Activated CD8-positive, alpha-beta T cell treated with anti-CD3 and anti-CD28 coated beads for 36 hours (primary cell): Measurements from ENCODE around the gene LRP3. TPM values are rescaled to one million over a fixed set of nuclear protein-coding genes. Genes with fewer than 3 reads are reported as not detected.

Experiments
- ATAC-seq: fragments of 200-7000 bp; cut with Tn5 transposase; one replicate; pipeline ENCODE4 v1.10.0; 2021; ENCODE audit warnings: mild to moderate bottlenecking, moderate library complexity
- CTCF ChIA-PET: fragments of 350-600 bp; sonication (Branson Sonifier 250); formaldehyde crosslinking; loops from one replicate; lab custom pipeline; 2021; ENCODE audit warnings: antibody characterized with exemption; lab: Charles Lee
- POLR2A ChIA-PET: fragments of 350-600 bp; sonication (Branson Sonifier 250); formaldehyde crosslinking; loops from one replicate; lab custom pipeline; 2021; ENCODE audit warnings: antibody characterized with exemption; lab: Charles Lee
- DNase-seq: peaks from one replicate; pipeline ENCODE4 v3.0.0-alpha.2; 2020
- H3K27ac Mint-ChIP-seq: one replicate; pipeline ENCODE4 v1.8.0; 2021; ENCODE audit warnings: mild to moderate bottlenecking, mixed read lengths
- H3K27me3 Mint-ChIP-seq: one replicate; pipeline ENCODE4 v1.8.0; 2021; ENCODE audit warnings: mixed read lengths
- H3K36me3 Mint-ChIP-seq: one replicate; pipeline ENCODE4 v1.8.0; 2021; ENCODE audit warnings: low read depth, mixed read lengths
- H3K4me1 Mint-ChIP-seq: one replicate; pipeline ENCODE4 v1.8.0; 2021; ENCODE audit warnings: low read depth, mixed read lengths
- H3K4me3 Mint-ChIP-seq: one replicate; pipeline ENCODE4 v1.8.0; 2021; ENCODE audit warnings: mild to moderate bottlenecking, moderate library complexity, mixed read lengths
- H3K9me3 Mint-ChIP-seq: one replicate; pipeline ENCODE4 v1.8.0; 2021; ENCODE audit warnings: mixed read lengths
- intact Hi-C: fragments of 100-400 bp; cut with micrococcal nuclease; formaldehyde crosslinking; loops from one replicate; pipeline ENCODE4 v1.10.0; 2022
- total RNA-seq, 2 experiments: library from RNA; stranded (reverse); gene quantifications; one replicate each; pipeline ENCODE4 v1.2.3, GENCODE V29; 2021
- TF ChIP-seq, protein P1 (sequence below): fragments of 200-600 bp; IDR thresholded peaks from one replicate; pipeline ENCODE4 v1.8.0; 2022; ENCODE audit warnings: antibody characterized with exemption, mild to moderate bottlenecking

Gene LRP3
- total RNA-seq, 2 experiments from 2014 or later, result 0.27 to 0.31 TPM

GRCh38 chr19:33212436-33213172 lies 18.5 kb downstream of the LRP3 start:
- intact Hi-C loops, result no loop called here
- H3K9me3 Mint-ChIP-seq, result no peaks in the 10 kb centered on the region
- no peaks in the 10 kb centered on the region for H3K27me3 Mint-ChIP-seq
- CTCF ChIA-PET, result no interaction called here
- ATAC-seq (no peak), DNase-seq (no peak)
- POLR2A ChIA-PET, result no interaction called here
- H3K27ac Mint-ChIP-seq, result no peak overlapping the region
- H3K4me3 Mint-ChIP-seq, result no peak overlapping the region
- H3K36me3 Mint-ChIP-seq, result no peaks in the 10 kb centered on the region
- TF ChIP-seq, protein P1, sequence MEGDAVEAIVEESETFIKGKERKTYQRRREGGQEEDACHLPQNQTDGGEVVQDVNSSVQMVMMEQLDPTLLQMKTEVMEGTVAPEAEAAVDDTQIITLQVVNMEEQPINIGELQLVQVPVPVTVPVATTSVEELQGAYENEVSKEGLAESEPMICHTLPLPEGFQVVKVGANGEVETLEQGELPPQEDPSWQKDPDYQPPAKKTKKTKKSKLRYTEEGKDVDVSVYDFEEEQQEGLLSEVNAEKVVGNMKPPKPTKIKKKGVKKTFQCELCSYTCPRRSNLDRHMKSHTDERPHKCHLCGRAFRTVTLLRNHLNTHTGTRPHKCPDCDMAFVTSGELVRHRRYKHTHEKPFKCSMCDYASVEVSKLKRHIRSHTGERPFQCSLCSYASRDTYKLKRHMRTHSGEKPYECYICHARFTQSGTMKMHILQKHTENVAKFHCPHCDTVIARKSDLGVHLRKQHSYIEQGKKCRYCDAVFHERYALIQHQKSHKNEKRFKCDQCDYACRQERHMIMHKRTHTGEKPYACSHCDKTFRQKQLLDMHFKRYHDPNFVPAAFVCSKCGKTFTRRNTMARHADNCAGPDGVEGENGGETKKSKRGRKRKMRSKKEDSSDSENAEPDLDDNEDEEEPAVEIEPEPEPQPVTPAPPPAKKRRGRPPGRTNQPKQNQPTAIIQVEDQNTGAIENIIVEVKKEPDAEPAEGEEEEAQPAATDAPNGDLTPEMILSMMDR, result no peak
- H3K4me1 Mint-ChIP-seq, result no peaks in the 10 kb centered on the region

DNA sequence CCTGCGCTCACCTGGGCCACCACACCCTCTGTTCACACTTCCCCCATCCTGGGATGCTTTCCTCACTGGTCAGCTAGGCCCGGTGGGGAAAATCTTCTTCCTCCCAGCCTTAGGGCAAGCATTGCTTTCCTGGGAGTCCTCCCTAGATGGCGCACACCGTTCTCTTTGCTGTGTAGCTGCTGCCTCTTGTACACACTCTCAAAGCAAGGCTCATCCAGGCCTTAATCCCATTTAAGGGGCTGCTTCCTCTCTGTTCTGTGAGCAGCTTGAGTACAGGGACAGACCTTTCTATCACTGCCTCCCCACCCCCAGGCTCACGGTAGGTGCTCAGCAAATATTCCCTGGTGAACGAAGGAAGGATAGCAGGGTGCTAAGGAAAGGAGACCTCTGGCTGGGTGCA lies 20.5 kb downstream of the LRP3 start:
- CTCF ChIA-PET, result interaction anchor here (0.9 to 1.5 kb wide), 2 partner anchors 21 to 38 kb away, joined by 3 to 4 read pairs; no protein-coding TSS in a partner anchor
- POLR2A ChIA-PET, result no interaction called here
- Mint-ChIP-seq H3K9me3 (no peaks in the 10 kb centered on the region), H3K27ac (no peak overlapping the region), H3K27me3 (no peaks in the 10 kb centered on the region), H3K4me3 (no peak overlapping the region), H3K4me1 (no peaks in the 10 kb centered on the region), H3K36me3 (no peaks in the 10 kb centered on the region)
- intact Hi-C loops, result no loop called here
- TF ChIP-seq, protein P1, result no peak
- ATAC-seq, result no peak
- DNase-seq, result no peak

GRCh38 chr19:33215438-33216197 lies 21.5 kb downstream of the LRP3 start:
- POLR2A ChIA-PET, result no interaction called here
- no peak for ATAC-seq
- H3K9me3 Mint-ChIP-seq, result no peaks in the 10 kb centered on the region
- CTCF ChIA-PET, result no interaction called here
- H3K27me3 Mint-ChIP-seq, result no peaks in the 10 kb centered on the region
- no peaks in the 10 kb centered on the region for H3K4me1 Mint-ChIP-seq
- intact Hi-C loops, result no loop called here
- H3K4me3 Mint-ChIP-seq, result no peak overlapping the region
- H3K36me3 Mint-ChIP-seq, result no peaks in the 10 kb centered on the region
- TF ChIP-seq, protein P1, result no peak
- DNase-seq, result no peak
- no peak overlapping the region for H3K27ac Mint-ChIP-seq

DNA sequence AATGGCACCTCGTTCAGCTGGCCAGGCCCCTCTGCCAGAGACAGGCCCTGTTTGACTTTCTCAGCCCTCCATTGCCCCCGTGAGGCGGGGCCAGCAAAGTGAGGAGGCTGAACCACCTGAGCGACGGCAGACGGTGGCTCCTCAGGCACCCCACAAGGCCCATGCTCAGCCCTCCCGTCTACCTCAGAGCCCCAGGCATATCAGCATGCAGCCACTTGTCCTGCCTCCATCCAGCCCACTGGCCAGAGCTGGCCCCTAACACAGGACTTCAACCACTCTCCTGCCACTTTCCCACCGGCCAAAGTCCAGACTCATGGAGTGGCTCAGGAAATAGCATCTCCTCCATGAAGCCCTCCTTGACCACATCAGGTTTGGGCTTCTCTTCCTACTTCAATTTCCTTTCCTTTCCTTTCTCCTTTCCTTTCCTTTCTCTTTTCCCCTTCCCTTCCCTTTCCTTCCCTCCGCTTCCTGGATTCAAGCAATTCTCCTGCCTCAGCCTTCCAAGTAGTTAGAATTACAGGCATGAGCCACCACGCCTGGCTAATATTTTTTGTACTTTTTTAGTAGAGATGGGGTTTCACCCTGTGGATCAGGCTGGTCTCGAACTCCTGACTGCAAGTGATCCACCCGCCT lies 22.2 kb downstream of the LRP3 start:
- no peak overlapping the region for H3K4me3 Mint-ChIP-seq
- H3K9me3 Mint-ChIP-seq, result no peaks in the 10 kb centered on the region
- TF ChIP-seq, protein P1, result no peak
- intact Hi-C loops, result no loop called here
- POLR2A ChIA-PET, result no interaction called here
- no peak overlapping the region for H3K27ac Mint-ChIP-seq
- ATAC-seq (no peak), DNase-seq (no peak)
- no peaks in the 10 kb centered on the region for H3K36me3 Mint-ChIP-seq
- no peaks in the 10 kb centered on the region for H3K4me1 Mint-ChIP-seq
- CTCF ChIA-PET, result no interaction called here
- no peaks in the 10 kb centered on the region for H3K27me3 Mint-ChIP-seq

DNA sequence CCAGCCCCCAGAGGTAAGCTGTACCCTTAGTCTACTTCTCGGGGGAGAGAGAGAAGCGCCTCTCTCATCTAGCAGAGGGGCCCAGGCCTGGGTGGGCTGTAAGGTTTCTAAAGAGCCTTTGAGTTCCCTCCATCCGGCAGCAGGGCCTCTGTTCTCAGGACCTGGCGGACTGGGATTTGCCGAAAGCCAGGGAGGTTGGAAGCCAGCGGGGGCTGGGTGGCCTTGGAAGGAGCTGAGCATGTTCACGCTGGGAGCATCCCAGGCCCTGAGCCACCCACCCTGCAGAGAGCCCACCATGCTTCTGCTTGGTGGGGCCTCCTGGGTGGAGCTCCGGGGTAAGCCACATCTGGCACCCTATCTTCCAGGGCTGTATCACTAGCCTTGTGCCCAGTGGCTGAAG lies 23.8 kb downstream of the LRP3 start:
- TF ChIP-seq, protein P1, result no peak
- DNase-seq (no peak), ATAC-seq (no peak)
- intact Hi-C loops, result no loop called here
- no peaks in the 10 kb centered on the region for H3K4me1 Mint-ChIP-seq
- no peak overlapping the region for H3K27ac Mint-ChIP-seq
- ChIA-PET CTCF (no interaction called here), POLR2A (no interaction called here)
- no peaks in the 10 kb centered on the region for H3K9me3 Mint-ChIP-seq
- H3K4me3 Mint-ChIP-seq, result no peak overlapping the region
- H3K36me3 Mint-ChIP-seq, result no peaks in the 10 kb centered on the region
- H3K27me3 Mint-ChIP-seq, result peaks cover 5% of the 10 kb centered on the region
